ENCODE measurements around the gene KCNMA1. TPM values are rescaled to one million over a fixed set of nuclear protein-coding genes. Genes with fewer than 3 reads are reported as not detected.

The KCNMA1 gene
- total and polyA plus RNA-seq, 2 donors from 2014 or later, result 4.2 to 8.9 TPM

DNA sequence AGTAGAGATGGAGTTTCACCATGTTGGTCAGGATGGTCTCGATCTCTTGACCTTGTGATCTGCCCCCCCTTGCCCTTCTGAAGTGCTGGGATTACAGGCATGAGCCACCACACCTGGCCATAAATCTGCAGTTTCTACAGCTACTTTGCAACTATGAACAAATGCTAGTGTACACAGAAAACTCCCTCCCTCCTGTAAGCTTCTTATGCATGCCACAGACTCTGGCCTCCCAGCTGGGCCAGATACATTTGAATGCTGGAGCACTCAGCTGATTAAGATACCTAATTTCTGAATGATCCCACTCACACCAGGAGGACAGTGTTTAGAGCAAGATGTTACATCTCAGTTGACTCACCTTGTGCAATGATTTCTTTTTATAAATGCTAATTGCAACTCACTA is 486.2 kb downstream of the KCNMA1 start:
- Histone ChIP-seq H3K9me3 (ENCODE audit: control insufficient read depth in 2 of 3, insufficient read depth in 1 of 3, low read length in 3 of 3) (no peaks in the 10 kb centered on the region), H3K9ac (ENCODE audit: low read length in 3 of 3) (no peak overlapping the region), H3K27ac (ENCODE audit: low read depth in 2 of 2, low read length in 2 of 2) (no peak overlapping the region), H3K36me3 (ENCODE audit: control insufficient read depth in 2 of 3, insufficient read depth in 3 of 3, low read length in 3 of 3) (no peaks in the 10 kb centered on the region), H3K4me3 (ENCODE audit: low read length in 3 of 3) (no peak overlapping the region), H3K27me3 (ENCODE audit: control insufficient read depth, insufficient read depth, low read length) (no peaks in the 10 kb centered on the region), H3K4me1 (ENCODE audit: control insufficient read depth in 2 of 3, insufficient read depth in 2 of 3, low read depth in 1 of 3, low read length in 3 of 3) (no peaks in the 10 kb centered on the region)
- FAIRE-seq (no peak), DNase-seq (no peak)
- TF ChIP-seq, protein P1, sequence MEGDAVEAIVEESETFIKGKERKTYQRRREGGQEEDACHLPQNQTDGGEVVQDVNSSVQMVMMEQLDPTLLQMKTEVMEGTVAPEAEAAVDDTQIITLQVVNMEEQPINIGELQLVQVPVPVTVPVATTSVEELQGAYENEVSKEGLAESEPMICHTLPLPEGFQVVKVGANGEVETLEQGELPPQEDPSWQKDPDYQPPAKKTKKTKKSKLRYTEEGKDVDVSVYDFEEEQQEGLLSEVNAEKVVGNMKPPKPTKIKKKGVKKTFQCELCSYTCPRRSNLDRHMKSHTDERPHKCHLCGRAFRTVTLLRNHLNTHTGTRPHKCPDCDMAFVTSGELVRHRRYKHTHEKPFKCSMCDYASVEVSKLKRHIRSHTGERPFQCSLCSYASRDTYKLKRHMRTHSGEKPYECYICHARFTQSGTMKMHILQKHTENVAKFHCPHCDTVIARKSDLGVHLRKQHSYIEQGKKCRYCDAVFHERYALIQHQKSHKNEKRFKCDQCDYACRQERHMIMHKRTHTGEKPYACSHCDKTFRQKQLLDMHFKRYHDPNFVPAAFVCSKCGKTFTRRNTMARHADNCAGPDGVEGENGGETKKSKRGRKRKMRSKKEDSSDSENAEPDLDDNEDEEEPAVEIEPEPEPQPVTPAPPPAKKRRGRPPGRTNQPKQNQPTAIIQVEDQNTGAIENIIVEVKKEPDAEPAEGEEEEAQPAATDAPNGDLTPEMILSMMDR (IDR thresholded peaks at IDR 0.05; ENCODE audit: borderline replicate concordance, extremely low read depth, insufficient read depth), result no peak
- intact Hi-C loops (cut with DNase I), result no loop called here

- DNase-seq (no peak), FAIRE-seq (no peak)
- Histone ChIP-seq H3K4me3 (ENCODE audit: low read length in 3 of 3) (no peak overlapping the region), H3K9me3 (ENCODE audit: control insufficient read depth in 2 of 3, insufficient read depth in 1 of 3, low read length in 3 of 3) (no peaks in the 10 kb centered on the region), H3K27me3 (ENCODE audit: control insufficient read depth, insufficient read depth, low read length) (no peaks in the 10 kb centered on the region), H3K27ac (ENCODE audit: low read depth in 2 of 2, low read length in 2 of 2) (no peak overlapping the region), H3K9ac (ENCODE audit: low read length in 3 of 3) (no peak overlapping the region), H3K36me3 (ENCODE audit: control insufficient read depth in 2 of 3, insufficient read depth in 3 of 3, low read length in 3 of 3) (no peaks in the 10 kb centered on the region), H3K4me1 (ENCODE audit: control insufficient read depth in 2 of 3, insufficient read depth in 2 of 3, low read depth in 1 of 3, low read length in 3 of 3) (no peaks in the 10 kb centered on the region)
- intact Hi-C loops (cut with DNase I), result no loop called here
- TF ChIP-seq, protein P1 (IDR thresholded peaks at IDR 0.05; ENCODE audit: borderline replicate concordance, extremely low read depth, insufficient read depth), result no peak
Observed at GRCh38 chr10:77149706-77150105, 487.9 kb downstream of the KCNMA1 start.

- FAIRE-seq, result no peak
- Histone ChIP-seq H3K27me3 (ENCODE audit: control insufficient read depth, insufficient read depth, low read length) (no peaks in the 10 kb centered on the region), H3K9me3 (ENCODE audit: control insufficient read depth in 2 of 3, insufficient read depth in 1 of 3, low read length in 3 of 3) (no peaks in the 10 kb centered on the region), H3K27ac (ENCODE audit: low read depth in 2 of 2, low read length in 2 of 2) (no peak overlapping the region), H3K9ac (ENCODE audit: low read length in 3 of 3) (no peak overlapping the region), H3K4me1 (ENCODE audit: control insufficient read depth in 2 of 3, insufficient read depth in 2 of 3, low read depth in 1 of 3, low read length in 3 of 3) (no peaks in the 10 kb centered on the region), H3K4me3 (ENCODE audit: low read length in 3 of 3) (no peak overlapping the region), H3K36me3 (ENCODE audit: control insufficient read depth in 2 of 3, insufficient read depth in 3 of 3, low read length in 3 of 3) (no peaks in the 10 kb centered on the region)
- TF ChIP-seq, protein P1 (IDR thresholded peaks at IDR 0.05; ENCODE audit: borderline replicate concordance, extremely low read depth, insufficient read depth), result no peak
- DNase-seq, result no peak
- intact Hi-C loops (cut with DNase I), result no loop called here
Observed at GRCh38 chr10:77149001-77149400, 488.6 kb downstream of the KCNMA1 start.

- no peaks in the 10 kb centered on the region for H3K36me3 ChIP-seq (ENCODE audit: control insufficient read depth in 2 of 3, insufficient read depth in 3 of 3, low read length in 3 of 3)
- intact Hi-C loops (cut with DNase I), result no loop called here
- no peak overlapping the region for H3K4me3 ChIP-seq (ENCODE audit: low read length in 3 of 3)
- FAIRE-seq, result no peak
- TF ChIP-seq, protein P1 (IDR thresholded peaks at IDR 0.05; ENCODE audit: borderline replicate concordance, extremely low read depth, insufficient read depth), result no peak
- DNase-seq, result no peak
- no peak overlapping the region for H3K9ac ChIP-seq (ENCODE audit: low read length in 3 of 3)
- H3K4me1 ChIP-seq (ENCODE audit: control insufficient read depth in 2 of 3, insufficient read depth in 2 of 3, low read depth in 1 of 3, low read length in 3 of 3), result no peaks in the 10 kb centered on the region
- no peaks in the 10 kb centered on the region for H3K9me3 ChIP-seq (ENCODE audit: control insufficient read depth in 2 of 3, insufficient read depth in 1 of 3, low read length in 3 of 3)
- H3K27ac ChIP-seq (ENCODE audit: low read depth in 2 of 2, low read length in 2 of 2), result no peak overlapping the region
- H3K27me3 ChIP-seq (ENCODE audit: control insufficient read depth, insufficient read depth, low read length), result no peaks in the 10 kb centered on the region
Observed at GRCh38 chr10:77147871-77148270, 489.7 kb downstream of the KCNMA1 start.

Measured in kidney (tissue), 14 donors.